Measurements from ENCODE around the gene CEP57L1. TPM values are rescaled to one million over a fixed set of nuclear protein-coding genes. Genes with fewer than 3 reads are reported as not detected.

The CEP57L1 gene
- total RNA-seq, 1 experiment from 2014 or later = 37.6 TPM

DNA sequence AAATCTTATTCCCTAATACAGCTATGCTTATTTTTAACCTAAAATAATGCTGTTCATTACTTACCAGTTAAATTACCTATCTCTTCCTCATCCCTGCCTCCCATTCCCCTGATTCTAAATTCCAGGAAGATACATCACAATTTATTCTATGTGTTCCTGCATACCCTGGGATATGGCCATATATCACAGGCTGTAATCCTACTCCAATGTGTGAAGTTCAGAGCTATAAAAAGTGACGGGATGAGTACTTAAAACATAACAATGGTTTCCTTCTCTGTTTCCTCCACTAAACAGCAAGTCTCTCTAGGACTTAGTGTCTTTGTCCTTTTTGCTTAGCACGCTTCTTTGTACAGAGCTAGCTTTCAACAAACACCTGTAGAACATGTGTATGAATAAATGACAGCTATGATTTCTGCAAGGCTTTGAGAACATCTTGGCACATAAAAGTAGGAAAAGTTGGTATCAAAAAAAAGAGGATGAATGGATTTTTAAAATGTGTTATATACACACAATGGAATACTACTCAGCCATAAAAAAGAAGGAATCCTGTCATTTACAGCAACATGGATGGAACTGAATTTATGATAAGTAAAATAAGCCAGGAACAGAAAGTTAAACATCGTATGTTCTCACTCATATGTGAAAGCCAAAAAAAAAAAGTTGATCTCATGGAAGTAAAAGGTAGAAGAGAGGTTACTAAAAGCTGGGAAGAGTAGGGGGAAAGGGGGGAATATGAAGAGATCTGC is 46.5 kb upstream of the CEP57L1 start:
- DNase-seq (ENCODE audit: low read depth, low spot score) = no peak
- intact Hi-C loops (cut with micrococcal nuclease; ENCODE audit: unreplicated experiment) = no loop called here
- H3K36me3 ChIP-seq (ENCODE audit: control insufficient read depth, insufficient read depth, low read length) = no peaks in the 10 kb centered on the region
- CTCF ChIA-PET = no interaction called here
- no peak for ATAC-seq
- TF ChIP-seq TCF7L2 (IDR thresholded peaks at IDR 0.05; ENCODE audit: low read depth, low read length) (no peak), CTCF (IDR thresholded peaks at IDR 0.05) (no peak), POLR2AphosphoS5 (IDR thresholded peaks at IDR 0.05; ENCODE audit: low read depth, low read length) (no peak), SIN3A (IDR thresholded peaks at IDR 0.05; ENCODE audit: borderline replicate concordance, insufficient read depth, low read depth, low read length) (no peak)
- TF ChIP-seq, protein P1, sequence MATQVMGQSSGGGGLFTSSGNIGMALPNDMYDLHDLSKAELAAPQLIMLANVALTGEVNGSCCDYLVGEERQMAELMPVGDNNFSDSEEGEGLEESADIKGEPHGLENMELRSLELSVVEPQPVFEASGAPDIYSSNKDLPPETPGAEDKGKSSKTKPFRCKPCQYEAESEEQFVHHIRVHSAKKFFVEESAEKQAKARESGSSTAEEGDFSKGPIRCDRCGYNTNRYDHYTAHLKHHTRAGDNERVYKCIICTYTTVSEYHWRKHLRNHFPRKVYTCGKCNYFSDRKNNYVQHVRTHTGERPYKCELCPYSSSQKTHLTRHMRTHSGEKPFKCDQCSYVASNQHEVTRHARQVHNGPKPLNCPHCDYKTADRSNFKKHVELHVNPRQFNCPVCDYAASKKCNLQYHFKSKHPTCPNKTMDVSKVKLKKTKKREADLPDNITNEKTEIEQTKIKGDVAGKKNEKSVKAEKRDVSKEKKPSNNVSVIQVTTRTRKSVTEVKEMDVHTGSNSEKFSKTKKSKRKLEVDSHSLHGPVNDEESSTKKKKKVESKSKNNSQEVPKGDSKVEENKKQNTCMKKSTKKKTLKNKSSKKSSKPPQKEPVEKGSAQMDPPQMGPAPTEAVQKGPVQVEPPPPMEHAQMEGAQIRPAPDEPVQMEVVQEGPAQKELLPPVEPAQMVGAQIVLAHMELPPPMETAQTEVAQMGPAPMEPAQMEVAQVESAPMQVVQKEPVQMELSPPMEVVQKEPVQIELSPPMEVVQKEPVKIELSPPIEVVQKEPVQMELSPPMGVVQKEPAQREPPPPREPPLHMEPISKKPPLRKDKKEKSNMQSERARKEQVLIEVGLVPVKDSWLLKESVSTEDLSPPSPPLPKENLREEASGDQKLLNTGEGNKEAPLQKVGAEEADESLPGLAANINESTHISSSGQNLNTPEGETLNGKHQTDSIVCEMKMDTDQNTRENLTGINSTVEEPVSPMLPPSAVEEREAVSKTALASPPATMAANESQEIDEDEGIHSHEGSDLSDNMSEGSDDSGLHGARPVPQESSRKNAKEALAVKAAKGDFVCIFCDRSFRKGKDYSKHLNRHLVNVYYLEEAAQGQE (IDR thresholded peaks at IDR 0.05; ENCODE audit: insufficient read depth in 1 of 2, low read depth in 2 of 2, low read length in 1 of 2) = no peak
- in situ Hi-C loops (cut with HindIII; ENCODE audit: low pct_unique_long_range_greater_than_20kb, low sequenced_read_pairs) = no loop called here
- H3K4me3 ChIP-seq (ENCODE audit: low read depth in 2 of 2, low read length in 2 of 2) = no peak overlapping the region
- H3K4me1 ChIP-seq (ENCODE audit: control insufficient read depth, insufficient read depth, low read length) = no peaks in the 10 kb centered on the region
- POLR2A ChIA-PET = interaction anchor here (0.6 kb wide), 1 partner anchor 118 kb away, joined by 3 read pairs; no protein-coding TSS in a partner anchor
- H3K9me3 ChIP-seq (ENCODE audit: control insufficient read depth, insufficient read depth, low read depth, low read length) = no peaks in the 10 kb centered on the region
- H3K27ac ChIP-seq (ENCODE audit: low read length) = no peak overlapping the region
- no peaks in the 10 kb centered on the region for H3K27me3 ChIP-seq (ENCODE audit: control insufficient read depth, insufficient read depth, low read length)
- BruUV-seq (replicated peaks) = no TSS peak

DNA sequence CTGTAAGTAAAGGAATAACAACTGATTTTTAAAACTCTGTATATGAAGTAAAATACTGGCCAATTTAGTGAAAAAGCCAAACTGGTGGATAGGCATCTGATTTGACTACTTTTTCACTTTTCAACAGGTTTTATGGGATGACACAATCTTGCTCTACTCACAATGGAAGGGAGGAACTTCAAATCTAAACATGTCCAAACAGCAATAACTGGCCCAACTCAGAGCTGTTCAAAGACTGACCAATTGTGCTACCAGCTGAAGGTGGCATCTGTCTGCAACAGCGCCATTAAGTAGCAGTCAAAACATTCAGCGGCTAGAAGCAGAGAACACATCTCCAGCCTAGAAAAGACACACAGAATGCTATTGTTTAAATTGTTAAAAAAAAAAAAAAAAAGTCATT is 45.3 kb upstream of the CEP57L1 start:
- no TSS peak for BruUV-seq (replicated peaks)
- DNase-seq (ENCODE audit: low read depth, low spot score) (no peak), ATAC-seq (no peak)
- Histone ChIP-seq H3K27ac (ENCODE audit: low read length) (no peak overlapping the region), H3K4me1 (ENCODE audit: control insufficient read depth, insufficient read depth, low read length) (no peaks in the 10 kb centered on the region), H3K27me3 (ENCODE audit: control insufficient read depth, insufficient read depth, low read length) (no peaks in the 10 kb centered on the region), H3K9me3 (ENCODE audit: control insufficient read depth, insufficient read depth, low read depth, low read length) (no peaks in the 10 kb centered on the region), H3K36me3 (ENCODE audit: control insufficient read depth, insufficient read depth, low read length) (no peaks in the 10 kb centered on the region), H3K4me3 (ENCODE audit: low read depth in 2 of 2, low read length in 2 of 2) (no peak overlapping the region)
- in situ Hi-C loops (cut with HindIII; ENCODE audit: low pct_unique_long_range_greater_than_20kb, low sequenced_read_pairs) = no loop called here
- TF ChIP-seq, protein P1 (IDR thresholded peaks at IDR 0.05; ENCODE audit: insufficient read depth in 1 of 2, low read depth in 2 of 2, low read length in 1 of 2) = no peak
- POLR2A ChIA-PET = no interaction called here
- intact Hi-C loops (cut with micrococcal nuclease; ENCODE audit: unreplicated experiment) = no loop called here
- CTCF ChIA-PET = no interaction called here

Measured in Panc1 (cell line).